ENCODE results near the gene MMEL1. TPM values are rescaled to one million over a fixed set of nuclear protein-coding genes. Genes with fewer than 3 reads are reported as not detected.
"Not testable (repeated sequence)": the region's sequence is repeated elsewhere in the genome, so short reads cannot be mapped to it uniquely, and the experiment has no call there.

The MMEL1 gene
- total RNA-seq, 6 donors from 2014 or later, result 2.9 to 5.5 (median 5.1) TPM; not detected in 2

DNA sequence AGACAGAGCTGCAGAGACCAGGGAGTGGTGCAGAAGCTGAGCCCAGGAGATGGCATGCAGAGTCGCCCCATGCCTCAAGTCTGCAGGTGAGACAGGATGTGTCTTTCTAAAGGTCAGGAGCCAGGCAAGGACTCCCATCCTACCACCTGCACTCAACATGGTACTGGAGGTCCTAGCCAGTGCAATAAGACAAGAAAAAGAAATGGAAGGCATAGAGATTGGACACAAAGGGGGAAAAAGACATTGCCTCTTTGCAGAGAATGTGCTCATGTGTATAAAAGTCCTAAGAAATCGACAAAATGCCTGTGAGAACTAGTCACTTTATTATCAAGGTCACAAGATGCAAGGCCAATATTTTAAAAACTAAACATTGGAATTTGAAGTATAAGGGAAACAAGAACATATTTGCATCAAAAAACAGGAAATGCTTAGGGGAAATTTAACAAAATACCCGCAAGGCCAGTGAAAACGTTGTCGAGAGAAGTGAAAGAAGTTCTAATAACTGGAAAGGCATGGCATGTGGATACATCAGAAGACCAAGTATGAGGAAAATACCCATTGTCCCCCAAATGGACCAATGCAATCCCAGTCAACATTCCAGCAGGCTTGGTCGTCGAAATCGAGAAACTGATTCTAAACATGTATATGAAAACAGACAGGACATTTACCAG lies 59.4 kb downstream of the MMEL1 start:
- Histone ChIP-seq H3K4me1 (peaks cover 23 to 30% (median 25%) of the 10 kb centered on the region in 4 donors), H3K4me3 (no peak overlapping the region)
- 83 to 85% methylated on average over 8 of the region's 8 CpGs for WGBS, 2 donors

DNA sequence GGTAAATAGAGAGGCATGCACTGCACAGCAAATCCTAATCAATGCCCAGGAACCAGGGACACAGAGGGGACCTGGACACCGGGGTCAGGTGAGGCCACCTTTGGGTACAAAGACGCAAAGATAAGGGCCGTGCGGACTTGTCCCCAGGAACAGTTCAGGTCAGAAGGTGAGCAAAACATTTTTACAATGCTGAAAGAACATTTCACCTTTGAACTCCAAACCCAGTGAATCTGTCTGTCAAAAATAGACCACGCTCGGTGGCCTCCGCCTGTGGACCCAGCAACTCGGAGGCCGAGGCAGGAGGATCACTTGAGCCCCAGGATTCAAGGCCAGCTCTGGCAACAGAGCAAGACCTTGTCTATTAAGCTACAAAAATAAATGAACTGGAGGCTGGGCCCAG lies 61.5 kb downstream of the MMEL1 start:
- no peaks in the 10 kb centered on the region for H3K27me3 ChIP-seq
- no peak for DNase-seq

More for the DNA sequence above, 59.4 kb downstream of the MMEL1 start:
- Histone ChIP-seq H3K27me3 (no peaks in the 10 kb centered on the region), H3K9me3 (peaks cover 0 to 6% (median 2%) of the 10 kb centered on the region in 4 donors), H3K27ac (no peak overlapping the region), H3K36me3 (no peaks in the 10 kb centered on the region)
- TF ChIP-seq EP300 (IDR thresholded peaks at IDR 0.05), result no peak
- TF ChIP-seq, protein P1, sequence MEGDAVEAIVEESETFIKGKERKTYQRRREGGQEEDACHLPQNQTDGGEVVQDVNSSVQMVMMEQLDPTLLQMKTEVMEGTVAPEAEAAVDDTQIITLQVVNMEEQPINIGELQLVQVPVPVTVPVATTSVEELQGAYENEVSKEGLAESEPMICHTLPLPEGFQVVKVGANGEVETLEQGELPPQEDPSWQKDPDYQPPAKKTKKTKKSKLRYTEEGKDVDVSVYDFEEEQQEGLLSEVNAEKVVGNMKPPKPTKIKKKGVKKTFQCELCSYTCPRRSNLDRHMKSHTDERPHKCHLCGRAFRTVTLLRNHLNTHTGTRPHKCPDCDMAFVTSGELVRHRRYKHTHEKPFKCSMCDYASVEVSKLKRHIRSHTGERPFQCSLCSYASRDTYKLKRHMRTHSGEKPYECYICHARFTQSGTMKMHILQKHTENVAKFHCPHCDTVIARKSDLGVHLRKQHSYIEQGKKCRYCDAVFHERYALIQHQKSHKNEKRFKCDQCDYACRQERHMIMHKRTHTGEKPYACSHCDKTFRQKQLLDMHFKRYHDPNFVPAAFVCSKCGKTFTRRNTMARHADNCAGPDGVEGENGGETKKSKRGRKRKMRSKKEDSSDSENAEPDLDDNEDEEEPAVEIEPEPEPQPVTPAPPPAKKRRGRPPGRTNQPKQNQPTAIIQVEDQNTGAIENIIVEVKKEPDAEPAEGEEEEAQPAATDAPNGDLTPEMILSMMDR (IDR thresholded peaks at IDR 0.05), result no peak
- TF ChIP-seq POLR2AphosphoS5 (IDR thresholded peaks at IDR 0.05), result no peak
- no peak for TF ChIP-seq POLR2A (IDR thresholded peaks at IDR 0.05)
- ATAC-seq (ENCODE audit: low FRiP score in 2 of 2) (no peak), DNase-seq (no peak)

DNA sequence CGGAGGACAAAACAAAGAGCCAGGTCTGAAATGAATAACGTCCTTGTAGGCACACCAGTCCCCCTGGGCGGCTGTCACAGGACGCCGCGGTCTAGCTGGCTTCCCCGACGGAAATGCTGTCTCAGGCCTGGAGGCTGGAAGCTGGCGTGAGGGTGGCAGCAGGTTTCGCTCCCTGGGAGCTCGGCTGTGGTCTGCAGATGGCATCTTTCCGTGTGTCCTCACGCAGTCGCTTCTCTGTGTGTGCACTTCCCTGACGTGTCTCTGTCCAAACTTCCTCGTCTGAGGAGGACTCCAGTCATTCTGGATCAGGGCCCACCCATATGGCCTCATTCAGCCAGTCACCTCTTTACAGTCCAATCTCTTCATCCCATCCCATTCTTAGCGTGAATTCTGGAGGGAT lies 62.5 kb downstream of the MMEL1 start:
- H3K9me3 ChIP-seq, result peaks cover 0 to 6% (median 2%) of the 10 kb centered on the region in 4 donors
- H3K4me1 ChIP-seq, result peaks cover 0 to under 1% (median under 1%) of the 10 kb centered on the region in 4 donors
- TF ChIP-seq POLR2A (IDR thresholded peaks at IDR 0.05) (no peak), POLR2AphosphoS5 (IDR thresholded peaks at IDR 0.05) (no peak), EP300 (IDR thresholded peaks at IDR 0.05) (no peak)
- TF ChIP-seq, protein P1 (IDR thresholded peaks at IDR 0.05), result no peak
- H3K36me3 ChIP-seq, result no peaks in the 10 kb centered on the region
- ATAC-seq (ENCODE audit: low FRiP score in 2 of 2) (no peak), DNase-seq (peak in 1 of 2 donors; percentile 64)
- H3K27me3 ChIP-seq, result no peaks in the 10 kb centered on the region
- peak overlapping the region in 2 of 4 donors; percentile 14 to 46 for H3K27ac ChIP-seq
- H3K4me3 ChIP-seq, result no peak overlapping the region
- 79 to 84% methylated on average over 17 of the region's 17 CpGs for WGBS, 2 donors

More for the DNA sequence above, 61.5 kb downstream of the MMEL1 start:
- Histone ChIP-seq H3K36me3 (no peaks in the 10 kb centered on the region), H3K4me1 (peaks cover 8 to 11% (median 8%) of the 10 kb centered on the region in 4 donors), H3K4me3 (no peak overlapping the region), H3K9me3 (peaks cover 0 to 6% (median 2%) of the 10 kb centered on the region in 4 donors), H3K27ac (no peak overlapping the region)
- no peak for TF ChIP-seq POLR2AphosphoS5 (IDR thresholded peaks at IDR 0.05)
- no peak for TF ChIP-seq EP300 (IDR thresholded peaks at IDR 0.05)
- TF ChIP-seq, protein P1 (IDR thresholded peaks at IDR 0.05), result no peak
- TF ChIP-seq POLR2A (IDR thresholded peaks at IDR 0.05), result no peak
- 92 to 93% methylated on average over 9 of the region's 9 CpGs for WGBS, 2 donors
- ATAC-seq (ENCODE audit: low FRiP score in 2 of 2), result no peak

DNA sequence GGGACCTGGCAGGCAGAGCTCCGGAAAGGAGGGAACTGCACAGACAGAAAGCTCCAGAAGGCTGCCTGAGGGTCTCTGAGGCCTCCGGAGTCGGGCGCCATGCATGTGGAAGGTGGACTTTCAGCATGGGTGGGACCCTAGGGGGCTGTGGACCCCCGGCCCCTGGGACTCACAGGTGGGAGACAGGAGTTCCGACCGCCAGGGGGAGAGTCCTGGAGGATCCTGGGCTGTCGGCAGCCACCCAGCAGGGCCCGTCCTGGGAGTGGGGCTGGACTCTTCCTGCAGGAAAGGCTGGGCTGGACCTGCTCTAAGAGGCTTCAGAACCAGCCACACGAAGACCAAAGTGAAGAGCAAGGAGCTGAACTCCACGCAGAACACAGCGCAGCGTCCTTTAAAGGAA lies 63.1 kb downstream of the MMEL1 start:
- not testable (repeated sequence) for H3K27me3 ChIP-seq; H3K4me1 ChIP-seq; H3K4me3 ChIP-seq; H3K36me3 ChIP-seq; H3K9me3 ChIP-seq; ATAC-seq (ENCODE audit: low FRiP score in 2 of 2)
- peak in 1 of 2 donors; percentile 49 for DNase-seq
- 85 to 88% methylated on average over 9 to 11 of the region's 13 CpGs for WGBS, 2 donors
- H3K27ac ChIP-seq, result peak overlapping the region in 1 of 4 donors; percentile 14

DNA sequence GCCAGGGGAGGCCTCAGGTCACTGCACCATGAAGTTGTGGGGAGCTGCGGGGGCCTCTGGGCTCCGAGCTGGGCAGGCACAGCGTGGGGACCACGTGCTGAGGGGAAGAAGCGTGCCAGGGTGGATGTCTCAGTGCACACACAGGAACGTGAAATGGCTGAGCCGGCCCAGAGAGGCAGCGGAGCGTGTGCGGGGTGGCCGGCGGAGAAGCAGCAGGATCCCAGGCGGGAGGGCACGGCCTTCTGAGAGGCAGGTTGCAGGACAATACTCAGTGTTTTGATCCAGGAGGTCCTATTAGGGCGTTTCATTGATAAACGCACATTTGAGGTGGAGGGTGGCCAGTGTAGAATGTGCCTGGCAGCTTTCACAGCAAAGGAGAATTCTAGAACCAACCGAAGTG lies 63.8 kb downstream of the MMEL1 start:
- Histone ChIP-seq H3K4me3 (no peak overlapping the region), H3K4me1 (peaks cover 0 to 3% (median 0%) of the 10 kb centered on the region in 4 donors), H3K36me3 (peaks cover 0 to 2% (median 0%) of the 10 kb centered on the region in 4 donors), H3K27me3 (no peaks in the 10 kb centered on the region), H3K27ac (no peak overlapping the region), H3K9me3 (peaks cover 0 to 6% (median 2%) of the 10 kb centered on the region in 4 donors)
- 90 to 94% methylated on average over 12 to 13 of the region's 17 CpGs for WGBS, 2 donors
- TF ChIP-seq, protein P1 (IDR thresholded peaks at IDR 0.05), result no peak
- TF ChIP-seq EP300 (IDR thresholded peaks at IDR 0.05), result no peak
- TF ChIP-seq POLR2AphosphoS5 (IDR thresholded peaks at IDR 0.05), result no peak
- TF ChIP-seq POLR2A (IDR thresholded peaks at IDR 0.05), result no peak
- no peak for ATAC-seq (ENCODE audit: low FRiP score in 2 of 2)
- DNase-seq, result peak in 1 of 2 donors; percentile 59

DNA sequence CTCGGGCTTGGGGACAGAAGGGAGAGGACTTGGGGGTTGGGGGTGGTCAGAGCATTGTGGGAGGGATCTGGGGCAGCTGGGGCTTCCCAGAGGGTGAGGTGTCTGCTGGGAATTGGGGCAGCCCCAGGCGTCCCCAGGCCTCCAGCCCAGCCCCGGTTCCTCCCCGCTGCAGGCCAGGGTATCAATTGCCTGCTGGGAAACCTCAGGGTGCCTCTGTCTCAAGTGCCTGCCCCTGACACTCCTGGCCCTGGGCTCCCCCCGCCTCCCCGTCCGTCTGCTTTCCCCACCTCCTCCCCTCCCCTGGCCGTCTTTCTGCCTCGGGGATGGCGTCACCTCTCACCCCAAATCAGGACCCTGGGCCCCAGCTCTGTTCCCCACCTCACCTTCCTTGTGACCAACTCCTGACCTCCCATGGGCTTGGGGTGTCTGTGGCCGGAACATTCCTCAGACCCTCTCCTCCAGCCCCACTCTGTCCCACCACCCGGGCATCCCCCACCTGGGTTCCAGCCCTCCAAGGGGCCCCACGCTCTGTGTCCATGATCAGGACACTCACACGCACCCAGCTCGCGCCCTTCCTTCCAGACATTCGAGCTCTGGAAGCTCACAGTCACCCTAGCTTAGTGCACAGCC lies 64.5 kb downstream of the MMEL1 start:
- H3K27me3 ChIP-seq, H3K9me3 ChIP-seq, H3K4me3 ChIP-seq, H3K4me1 ChIP-seq, H3K27ac ChIP-seq, H3K36me3 ChIP-seq: not testable (repeated sequence)
- DNase-seq (peak in 1 of 2 donors; percentile 49), ATAC-seq (ENCODE audit: low FRiP score in 2 of 2) (peak in 1 of 2 donors; percentile 39)
- 31 to 67% methylated on average over 8 to 9 of the region's 17 CpGs for WGBS, 2 donors
